Natural killer cell treated with Interleukin-12 subunit alpha and Interleukin-12 subunit beta and Interleukin-15 and Interleukin-18, amount 100 ng/mL, for 72 hours (primary cell): ENCODE results near the gene SMIM34. TPM values are rescaled to one million over a fixed set of nuclear protein-coding genes. Genes with fewer than 3 reads are reported as not detected.
"Not testable (repeated sequence)": the region's sequence is repeated elsewhere in the genome, so short reads cannot be mapped to it uniquely, and the experiment has no call there.

Experiments used
- ATAC-seq, 2 donors: fragments of 150-1000 bp; cut with Tn5 transposase in 1 of 2; sonication (Bioruptor Pico), chemical (Tn5 transposase) in 1 of 2; 2 replicates each; pipeline ENCODE4 v1.10.0; 2021
- DNase-seq: peaks from one replicate; pipeline ENCODE4 v3.0.0; 2022; ENCODE audit warnings: low spot score
- H3K27ac Mint-ChIP-seq, 2 donors: 1 replicate in 1 of 2; 2 replicates in 1 of 2; pipeline ENCODE4 v1.8.0; 2022; ENCODE audit warnings: mixed read lengths in 2 of 2, mild to moderate bottlenecking in 1 of 2, moderate library complexity in 1 of 2
- H3K27me3 Mint-ChIP-seq, 2 donors: 1 replicate in 1 of 2; 2 replicates in 1 of 2; pipeline ENCODE4 v1.8.0; 2022; ENCODE audit warnings: mixed read lengths in 2 of 2
- H3K36me3 Mint-ChIP-seq: one replicate; pipeline ENCODE4 v1.8.0; 2022; ENCODE audit warnings: mixed read lengths
- H3K4me1 Mint-ChIP-seq, 2 donors: 1 replicate in 1 of 2; 2 replicates in 1 of 2; pipeline ENCODE4 v1.8.0; 2022; ENCODE audit warnings: low read depth in 2 of 2, mixed read lengths in 2 of 2, mild to moderate bottlenecking in 1 of 2
- H3K4me3 Mint-ChIP-seq: one replicate; pipeline ENCODE4 v1.8.0; 2022; ENCODE audit warnings: mixed read lengths
- H3K9me3 Mint-ChIP-seq: 2 replicates; pipeline ENCODE4 v1.8.0; 2022; ENCODE audit warnings: mixed read lengths
- total RNA-seq, 2 donors: library from RNA; stranded (reverse); gene quantifications; one replicate each; pipeline ENCODE4 v1.2.3, GENCODE V29; 2022

Gene SMIM34, protein sequence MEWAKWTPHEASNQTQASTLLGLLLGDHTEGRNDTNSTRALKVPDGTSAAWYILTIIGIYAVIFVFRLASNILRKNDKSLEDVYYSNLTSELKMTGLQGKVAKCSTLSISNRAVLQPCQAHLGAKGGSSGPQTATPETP
- total RNA-seq: not detected

DNA sequence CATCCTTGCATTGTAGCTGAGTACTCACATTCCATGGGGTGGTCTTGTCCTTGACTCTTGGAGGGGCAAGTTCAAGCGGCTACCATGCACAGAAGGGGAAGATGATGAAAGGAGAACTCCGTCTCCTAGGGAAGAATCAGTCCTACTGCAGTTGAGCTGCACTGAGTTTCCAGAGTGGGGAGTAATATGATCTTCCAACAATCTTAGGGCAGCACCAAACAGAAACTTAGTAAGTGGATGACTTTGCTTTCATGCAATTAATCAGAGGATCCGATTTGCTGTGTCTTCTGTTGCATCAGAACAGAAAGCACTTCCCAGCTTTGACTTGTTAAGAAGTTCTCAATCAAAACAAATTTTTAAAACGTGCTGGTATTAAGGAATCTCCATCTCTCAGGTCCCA is at the start of gene SMIM34:
SMIM34 (minus strand) TSS at position 147 of the 400 bp plus-strand sequence; CDS start at position 35, 112 bp downstream.
- DNase-seq, H3K4me1 Mint-ChIP-seq, H3K27me3 Mint-ChIP-seq, H3K9me3 Mint-ChIP-seq, ATAC-seq, H3K27ac Mint-ChIP-seq, H3K36me3 Mint-ChIP-seq, H3K4me3 Mint-ChIP-seq: not testable (repeated sequence)

- H3K4me1 Mint-ChIP-seq, DNase-seq, H3K27me3 Mint-ChIP-seq: not testable (repeated sequence)
Observed at GRCh38 chr21:34467333-34467732, 43.6 kb upstream of the SMIM34 start.

DNA sequence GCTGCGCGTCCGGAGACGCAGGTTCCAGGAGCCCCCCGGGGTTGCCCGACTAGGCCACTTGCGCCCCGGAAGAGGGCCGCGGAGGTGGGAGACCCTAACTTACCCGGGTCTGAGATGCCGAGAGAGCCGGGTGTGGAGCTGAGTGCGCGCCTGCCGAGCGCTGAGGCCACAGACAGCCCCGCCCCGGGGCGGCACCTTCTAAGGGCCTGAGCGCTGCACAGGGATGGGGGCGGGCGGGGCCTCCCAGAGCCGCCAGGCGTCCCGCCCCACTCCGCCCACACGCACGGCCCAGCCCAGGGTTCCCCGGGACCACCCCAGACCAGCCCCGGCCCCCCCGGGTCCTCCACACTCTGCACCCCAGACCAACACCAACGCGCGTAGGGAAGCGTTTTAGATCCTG is 35.7 kb upstream of the SMIM34 start:
- not testable (repeated sequence) for DNase-seq, H3K9me3 Mint-ChIP-seq, H3K4me3 Mint-ChIP-seq, H3K27ac Mint-ChIP-seq, H3K27me3 Mint-ChIP-seq, H3K36me3 Mint-ChIP-seq, H3K4me1 Mint-ChIP-seq
- peak in 1 of 2 donors; percentile 56 for ATAC-seq

More at GRCh38 chr21:34467333-34467732, 43.6 kb upstream of the SMIM34 start:
- H3K9me3 Mint-ChIP-seq, H3K27ac Mint-ChIP-seq, H3K36me3 Mint-ChIP-seq, ATAC-seq, H3K4me3 Mint-ChIP-seq: not testable (repeated sequence)

GRCh38 chr21:34458266-34458665 is 34.5 kb upstream of the SMIM34 start:
- not testable (repeated sequence) for ATAC-seq, H3K27me3 Mint-ChIP-seq, H3K36me3 Mint-ChIP-seq, H3K4me3 Mint-ChIP-seq, H3K27ac Mint-ChIP-seq, H3K9me3 Mint-ChIP-seq, DNase-seq, H3K4me1 Mint-ChIP-seq

- not testable (repeated sequence) for DNase-seq, H3K4me1 Mint-ChIP-seq, H3K4me3 Mint-ChIP-seq, ATAC-seq, H3K9me3 Mint-ChIP-seq, H3K27ac Mint-ChIP-seq, H3K27me3 Mint-ChIP-seq, H3K36me3 Mint-ChIP-seq
Observed at GRCh38 chr21:34456180-34456579, 32.4 kb upstream of the SMIM34 start.

DNA sequence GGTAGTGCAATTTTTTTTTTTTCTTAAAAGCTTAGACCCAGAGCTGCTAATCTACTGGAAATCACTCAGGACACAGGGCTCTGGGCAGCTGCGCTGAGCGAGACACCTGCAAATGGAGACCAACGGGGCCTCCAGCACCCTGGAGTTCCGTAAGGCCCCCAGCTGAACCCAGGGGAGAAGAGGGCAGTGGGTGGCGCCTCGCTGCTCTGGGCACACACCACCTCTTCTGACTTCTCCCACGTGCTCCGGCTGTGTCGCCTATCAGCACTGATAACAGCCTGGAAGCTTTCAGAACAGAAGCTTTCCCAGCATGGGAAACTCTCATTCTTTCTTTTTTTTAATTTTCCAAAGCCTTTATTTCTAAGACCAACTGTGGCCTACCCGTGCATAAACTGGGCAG is 31.9 kb upstream of the SMIM34 start:
- H3K4me3 Mint-ChIP-seq, ATAC-seq, H3K9me3 Mint-ChIP-seq, H3K36me3 Mint-ChIP-seq, H3K27me3 Mint-ChIP-seq, H3K4me1 Mint-ChIP-seq, DNase-seq, H3K27ac Mint-ChIP-seq: not testable (repeated sequence)

DNA sequence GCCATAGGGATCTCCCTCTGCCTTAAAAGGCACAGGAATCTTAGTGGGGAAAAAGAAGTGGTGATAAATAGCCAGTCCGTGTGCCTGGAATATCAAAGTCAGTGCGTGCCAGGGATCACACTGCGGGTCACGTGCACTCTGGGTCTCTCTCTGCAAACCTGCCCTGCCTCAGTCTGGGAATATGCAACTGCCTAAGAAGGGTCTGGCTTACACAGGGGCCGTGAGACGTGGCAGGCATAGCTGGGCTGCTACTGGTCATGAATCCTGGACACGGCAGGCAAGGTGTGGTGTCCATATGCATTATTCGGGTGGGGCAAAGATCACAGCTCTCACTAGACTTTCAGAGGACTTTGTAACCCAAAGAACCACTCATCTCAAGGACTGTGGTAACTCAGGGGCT is 23.3 kb upstream of the SMIM34 start:
- H3K9me3 Mint-ChIP-seq, H3K4me3 Mint-ChIP-seq, ATAC-seq, DNase-seq, H3K4me1 Mint-ChIP-seq, H3K36me3 Mint-ChIP-seq, H3K27ac Mint-ChIP-seq, H3K27me3 Mint-ChIP-seq: not testable (repeated sequence)

- not testable (repeated sequence) for H3K4me3 Mint-ChIP-seq, DNase-seq, H3K27ac Mint-ChIP-seq, H3K36me3 Mint-ChIP-seq, H3K4me1 Mint-ChIP-seq, H3K9me3 Mint-ChIP-seq, H3K27me3 Mint-ChIP-seq
- ATAC-seq: peak in 1 of 2 donors; percentile 65
Observed at GRCh38 chr21:34443486-34443885, 19.7 kb upstream of the SMIM34 start.

DNA sequence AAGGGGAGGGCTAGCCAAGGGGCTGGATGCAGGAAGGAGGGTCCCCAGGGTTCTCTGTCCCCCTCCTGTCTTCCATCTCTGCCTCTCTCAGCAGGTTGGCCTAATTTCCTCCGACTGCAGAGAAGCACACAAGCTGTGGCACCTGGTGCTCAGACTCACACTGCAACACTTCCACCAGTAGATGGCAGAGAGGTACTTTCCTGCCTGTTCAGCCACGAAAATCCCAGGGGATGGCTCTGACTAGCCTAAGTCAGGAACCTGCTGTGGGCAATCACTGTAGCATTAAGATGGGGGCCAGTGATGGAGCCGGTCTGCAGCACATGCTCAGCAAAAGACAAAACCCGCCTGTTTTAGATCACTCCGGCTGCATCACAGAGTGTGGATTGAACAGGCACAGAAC is 6.0 kb upstream of the SMIM34 start:
- not testable (repeated sequence) for H3K27ac Mint-ChIP-seq, DNase-seq, H3K9me3 Mint-ChIP-seq, H3K4me3 Mint-ChIP-seq, H3K27me3 Mint-ChIP-seq, ATAC-seq, H3K4me1 Mint-ChIP-seq, H3K36me3 Mint-ChIP-seq

DNA sequence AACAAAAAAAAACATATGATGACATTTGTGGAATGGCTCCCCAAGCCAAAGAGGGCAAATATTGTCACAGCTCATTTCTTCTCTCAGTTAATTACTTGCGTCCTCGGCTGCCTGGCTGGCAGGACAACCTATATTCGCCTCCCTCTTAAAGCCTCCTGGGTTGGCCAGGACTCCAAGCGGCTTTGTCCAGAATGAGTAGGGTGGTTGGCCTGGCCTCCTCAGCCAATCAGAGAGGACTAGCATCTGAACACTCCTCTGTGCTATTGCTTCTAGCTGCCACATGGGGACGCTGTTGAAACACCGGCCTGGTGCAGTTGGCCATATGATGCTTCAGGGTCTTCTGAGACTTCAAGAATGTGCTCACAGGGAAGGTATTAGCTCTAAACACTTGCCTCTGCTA is 4.7 kb upstream of the SMIM34 start:
- not testable (repeated sequence) for H3K27me3 Mint-ChIP-seq, ATAC-seq, H3K27ac Mint-ChIP-seq, H3K4me3 Mint-ChIP-seq, H3K36me3 Mint-ChIP-seq, H3K9me3 Mint-ChIP-seq, H3K4me1 Mint-ChIP-seq, DNase-seq

DNA sequence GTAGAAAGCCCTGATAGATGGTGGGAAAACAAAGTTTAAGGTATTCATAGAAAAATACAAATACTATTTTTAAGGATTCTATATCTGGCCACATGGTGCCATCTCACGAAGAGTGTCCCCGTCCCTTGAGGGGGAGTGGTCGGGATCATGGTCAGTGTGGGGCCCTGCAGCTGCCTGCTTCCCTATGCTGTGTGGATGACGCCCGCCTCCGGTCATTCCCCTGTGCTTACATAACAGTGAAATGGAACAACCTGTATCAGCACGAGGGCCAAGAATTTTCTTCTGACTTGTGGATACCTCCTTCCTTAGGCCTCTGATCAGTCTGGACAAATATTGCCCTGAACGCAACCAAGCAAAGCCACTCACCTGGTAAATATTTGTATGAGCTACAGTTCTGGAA is 3.6 kb upstream of the SMIM34 start:
- not testable (repeated sequence) for DNase-seq, H3K4me1 Mint-ChIP-seq, H3K9me3 Mint-ChIP-seq, H3K36me3 Mint-ChIP-seq, ATAC-seq, H3K4me3 Mint-ChIP-seq, H3K27me3 Mint-ChIP-seq, H3K27ac Mint-ChIP-seq

- not testable (repeated sequence) for H3K9me3 Mint-ChIP-seq, H3K4me3 Mint-ChIP-seq, H3K36me3 Mint-ChIP-seq, H3K27ac Mint-ChIP-seq, H3K4me1 Mint-ChIP-seq, H3K27me3 Mint-ChIP-seq, DNase-seq
- ATAC-seq: peak; percentile 71 to 89
Observed at GRCh38 chr21:34417448-34418077, 6.2 kb downstream of the SMIM34 start.

DNA sequence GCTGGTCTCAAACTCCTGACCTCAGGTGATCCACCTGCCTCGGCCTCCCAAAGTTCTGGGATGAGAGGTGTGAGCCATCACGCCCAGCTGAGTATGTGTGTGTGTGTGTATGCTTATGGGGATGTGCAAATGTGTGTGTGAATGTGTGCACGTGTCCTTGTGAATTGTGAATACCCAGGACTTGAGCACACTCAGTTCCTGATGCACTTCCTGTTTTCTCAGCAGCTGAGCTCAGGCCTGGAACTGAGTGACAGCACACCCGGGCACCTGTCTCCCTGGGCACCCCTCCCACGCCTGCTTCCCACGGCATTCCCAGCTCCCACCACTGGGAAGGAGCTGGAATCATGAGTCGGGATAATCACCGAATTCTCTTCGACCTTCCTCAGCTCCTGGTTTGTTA is 16.5 kb downstream of the SMIM34 start:
- not testable (repeated sequence) for H3K27ac Mint-ChIP-seq, DNase-seq, H3K27me3 Mint-ChIP-seq, H3K4me3 Mint-ChIP-seq, H3K4me1 Mint-ChIP-seq, H3K9me3 Mint-ChIP-seq, ATAC-seq, H3K36me3 Mint-ChIP-seq

DNA sequence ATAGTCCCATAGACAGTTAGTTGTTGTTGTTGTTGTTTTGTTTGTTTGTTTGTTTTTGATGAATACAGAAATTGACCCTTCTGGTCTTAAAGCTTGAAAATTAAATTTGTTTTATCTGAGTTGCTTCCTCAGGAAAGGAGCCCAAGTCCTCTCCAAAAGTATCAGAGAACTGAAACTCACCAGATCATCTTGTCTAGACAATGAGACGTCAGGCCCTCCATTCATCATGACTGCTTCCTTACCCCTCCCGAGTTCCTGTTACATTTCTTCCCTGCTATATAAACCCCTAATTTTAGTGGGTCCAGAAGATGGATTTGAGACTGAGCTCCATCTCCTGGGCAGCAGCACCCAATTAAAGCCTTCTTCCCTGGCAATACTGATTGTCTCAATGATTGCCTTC is 17.1 kb downstream of the SMIM34 start:
- not testable (repeated sequence) for H3K27ac Mint-ChIP-seq, ATAC-seq, H3K4me1 Mint-ChIP-seq, H3K9me3 Mint-ChIP-seq, DNase-seq, H3K4me3 Mint-ChIP-seq, H3K27me3 Mint-ChIP-seq, H3K36me3 Mint-ChIP-seq

GRCh38 chr21:34406102-34406501 is 17.6 kb downstream of the SMIM34 start:
- DNase-seq, H3K27ac Mint-ChIP-seq, ATAC-seq: not testable (repeated sequence)

More at GRCh38 chr21:34406102-34406501, 17.6 kb downstream of the SMIM34 start:
- H3K27me3 Mint-ChIP-seq, H3K4me3 Mint-ChIP-seq, H3K4me1 Mint-ChIP-seq, H3K36me3 Mint-ChIP-seq, H3K9me3 Mint-ChIP-seq: not testable (repeated sequence)
